Measurements from ENCODE around the gene DENND2A.
"Not testable (repeated sequence)": the region's sequence is repeated elsewhere in the genome, so short reads cannot be mapped to it uniquely, and the experiment has no call there.

Gene DENND2A

GRCh38 chr7:140506788-140507464 lies 133.7 kb downstream of the DENND2A start:
- DNase-seq (ENCODE audit: low read depth), result peak; percentile 36

GRCh38 chr7:140501966-140502365 lies 138.6 kb downstream of the DENND2A start:
- DNase-seq (ENCODE audit: low read depth), result no peak

- DNase-seq (ENCODE audit: low read depth), result not testable (repeated sequence)
Measured at GRCh38 chr7:140497807-140498206, 142.8 kb downstream of the DENND2A start.

GRCh38 chr7:140497241-140497769 lies 143.3 kb downstream of the DENND2A start:
- DNase-seq (ENCODE audit: low read depth), result no peak

GRCh38 chr7:140495514-140496097 lies 145.0 kb downstream of the DENND2A start:
- DNase-seq (ENCODE audit: low read depth), result no peak

GRCh38 chr7:140494867-140495266 lies 145.7 kb downstream of the DENND2A start:
- no peak for DNase-seq (ENCODE audit: low read depth)

- no peak for DNase-seq (ENCODE audit: low read depth)
Measured at GRCh38 chr7:140489026-140489359, 151.6 kb downstream of the DENND2A start.

GRCh38 chr7:140485500-140486265 lies 154.9 kb downstream of the DENND2A start:
- no peak for DNase-seq (ENCODE audit: low read depth)

GRCh38 chr7:140484951-140485499 lies 155.6 kb downstream of the DENND2A start:
- DNase-seq (ENCODE audit: low read depth), result no peak

GRCh38 chr7:140484479-140484878 lies 156.1 kb downstream of the DENND2A start:
- DNase-seq (ENCODE audit: low read depth), result no peak

- no peak for DNase-seq (ENCODE audit: low read depth)
Measured at GRCh38 chr7:140479739-140480084, 160.9 kb downstream of the DENND2A start.

- DNase-seq (ENCODE audit: low read depth), result peak; percentile 82
Measured at GRCh38 chr7:140479062-140479738, 161.4 kb downstream of the DENND2A start, which contains the start of gene MKRN1. Gene MKRN1 (minus strand): TSS chr7:140479505. CDS start chr7:140479344, 161 bp downstream.

GRCh38 chr7:140478246-140479061 lies 162.2 kb downstream of the DENND2A start:
- no peak for DNase-seq (ENCODE audit: low read depth)

- no peak for DNase-seq (ENCODE audit: low read depth)
Measured at GRCh38 chr7:140476698-140477261, 163.8 kb downstream of the DENND2A start.

- no peak for DNase-seq (ENCODE audit: low read depth)
Measured at GRCh38 chr7:140475747-140476333, 164.8 kb downstream of the DENND2A start.

Measured in fibroblast of the conjunctiva (primary cell).